ENCODE results near the gene DNAI2. TPM values are rescaled to one million over a fixed set of nuclear protein-coding genes. Genes with fewer than 3 reads are reported as not detected.
A peak's percentile ranks its signal among the peaks of the same experiment; 100 is the strongest.

DNAI2 gene
- total and polyA plus RNA-seq, 9 of the 15 experiments (the other 6 are each of a cell fraction or from before 2014, with no cell fraction given): not detected

DNA sequence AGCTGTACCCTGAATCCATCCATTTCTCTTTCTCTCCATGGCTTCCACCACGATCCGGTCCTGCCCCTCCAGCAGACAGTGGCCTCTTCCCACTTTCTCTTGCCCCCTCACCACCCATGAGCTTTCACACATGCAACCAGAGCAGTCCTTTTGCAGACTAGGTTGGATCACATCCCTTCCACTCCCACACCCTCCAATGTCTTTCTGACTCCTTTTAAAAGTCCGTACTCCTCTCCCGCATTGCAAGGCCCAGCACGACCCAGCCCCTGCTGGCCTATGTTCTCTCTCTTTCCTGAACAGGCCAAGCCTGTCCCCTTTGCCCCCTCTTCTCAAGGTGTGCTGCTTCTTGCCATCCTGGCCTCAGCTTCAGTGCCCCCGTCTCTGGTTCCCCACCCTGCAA is 22.5 kb upstream of the DNAI2 start:
- no peak for DNase-seq (ENCODE audit: extremely low read depth in 1 of 4, low spot score in 3 of 4)
- H3K4me2 ChIP-seq (ENCODE audit: insufficient read depth, low read length): no peak overlapping the region
- no peak for FAIRE-seq
- no peak for TF ChIP-seq NR2C2 (CRISPR knock-in tag; IDR thresholded peaks at IDR 0.05)
- TF ChIP-seq NR2C2 (tag; IDR thresholded peaks at IDR 0.05): no peak
- TF ChIP-seq ZNF57 (CRISPR knock-in tag; IDR thresholded peaks at IDR 0.05): no peak
- TF ChIP-seq, protein P1, sequence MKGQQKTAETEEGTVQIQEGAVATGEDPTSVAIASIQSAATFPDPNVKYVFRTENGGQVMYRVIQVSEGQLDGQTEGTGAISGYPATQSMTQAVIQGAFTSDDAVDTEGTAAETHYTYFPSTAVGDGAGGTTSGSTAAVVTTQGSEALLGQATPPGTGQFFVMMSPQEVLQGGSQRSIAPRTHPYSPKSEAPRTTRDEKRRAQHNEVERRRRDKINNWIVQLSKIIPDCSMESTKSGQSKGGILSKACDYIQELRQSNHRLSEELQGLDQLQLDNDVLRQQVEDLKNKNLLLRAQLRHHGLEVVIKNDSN (CRISPR knock-in tag; IDR thresholded peaks at IDR 0.05): no peak
- no TSS peak for BruUV-seq (replicated peaks)
- no peaks in the 10 kb centered on the region for H3K36me3 ChIP-seq (ENCODE audit: control insufficient read depth, insufficient read depth, low read length)
- no peaks in the 10 kb centered on the region for H3K9me3 ChIP-seq (replicated peaks; ENCODE audit: control insufficient read depth, insufficient read depth, low read depth, low read length)
- no peak for ATAC-seq
- intact Hi-C loops (cut with micrococcal nuclease): no loop called here
- 16% methylated on average over 6 of the region's 6 CpGs for WGBS (ENCODE audit: insufficient coverage, low coverage, missing lambda C conversion rate)
- H3K9me1 ChIP-seq (ENCODE audit: control insufficient read depth, insufficient read depth, low read length): no peaks in the 10 kb centered on the region
- H3K27ac ChIP-seq (ENCODE audit: extremely low read depth, low read depth, low read length): no peak overlapping the region
- peaks cover 0 to 48% of the 10 kb centered on the region in 2 experiments; a peak in 3 of 5 replicates for H3K27me3 ChIP-seq (ENCODE audit: control insufficient read depth in 2 of 2, insufficient read depth in 2 of 2, low read length in 2 of 2)
- no peak overlapping the region for H3K4me3 ChIP-seq
- ChIA-PET CTCF (ENCODE audit: low intra/inter-chr PET ratio) (no interaction called here), POLR2A (interaction anchor here (0.7 kb wide), 1 partner anchor 18 kb away, joined by 3 read pairs; no protein-coding TSS in a partner anchor)
- H2AFZ ChIP-seq (ENCODE audit: low read depth, low read length): no peak overlapping the region
- in situ Hi-C loops (cut with MboI): no loop called here
- no peaks in the 10 kb centered on the region for H3K79me2 ChIP-seq (ENCODE audit: control insufficient read depth, insufficient read depth, low read length)
- H3K4me1 ChIP-seq (replicated peaks in 1 of 2; ENCODE audit: control insufficient read depth in 2 of 2, insufficient read depth in 2 of 2, low read length in 2 of 2): peaks cover 0 to 22% of the 10 kb centered on the region in 2 experiments; a peak in 2 of 5 replicates
- no peaks in the 10 kb centered on the region for H4K20me1 ChIP-seq (replicated peaks; ENCODE audit: control insufficient read depth, insufficient read depth, low read length)
- peak overlapping the region in 1 of 2 experiments; percentile 58; a peak in 2 of 4 replicates for H3K9ac ChIP-seq (ENCODE audit: insufficient read depth in 1 of 2, low read depth in 2 of 2, low read length in 2 of 2)

DNA sequence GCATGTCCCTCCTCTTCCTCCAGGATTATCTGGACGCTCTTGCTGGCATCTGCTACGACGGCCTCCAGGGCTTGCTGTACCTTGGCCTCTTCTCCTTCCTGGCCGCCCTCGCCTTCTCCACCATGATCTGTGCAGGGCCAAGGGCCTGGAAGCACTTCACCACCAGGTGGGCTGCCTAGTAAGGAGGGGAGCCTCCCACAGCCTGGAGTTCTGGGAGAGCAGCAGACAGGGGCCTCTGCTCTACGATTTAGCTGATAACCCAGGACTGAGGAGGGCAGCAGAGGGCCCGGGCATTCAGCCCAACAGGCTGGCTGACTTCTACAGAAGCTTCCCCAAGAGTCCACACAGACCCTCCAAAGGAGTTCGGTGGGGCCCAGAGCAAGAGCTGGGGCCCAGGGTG is 21.8 kb upstream of the DNAI2 start:
- DNase-seq (ENCODE audit: extremely low read depth in 1 of 4, low spot score in 3 of 4): no peak
- H2AFZ ChIP-seq (ENCODE audit: low read depth, low read length): no peak overlapping the region
- no peaks in the 10 kb centered on the region for H3K36me3 ChIP-seq (ENCODE audit: control insufficient read depth, insufficient read depth, low read length)
- ChIA-PET POLR2A (interaction anchor here (0.6 to 0.7 kb wide), 2 partner anchors 16 to 19 kb away, joined by 3 read pairs; no protein-coding TSS in a partner anchor), CTCF (ENCODE audit: low intra/inter-chr PET ratio) (interaction anchor here (0.6 kb wide), 1 partner anchor 18 kb away, joined by 3 read pairs; no protein-coding TSS in a partner anchor)
- no peaks in the 10 kb centered on the region for H3K9me1 ChIP-seq (ENCODE audit: control insufficient read depth, insufficient read depth, low read length)
- H3K4me2 ChIP-seq (ENCODE audit: insufficient read depth, low read length): no peak overlapping the region
- BruUV-seq (replicated peaks): no TSS peak
- ATAC-seq: no peak
- H3K27ac ChIP-seq (ENCODE audit: extremely low read depth, low read depth, low read length): no peak overlapping the region
- H3K79me2 ChIP-seq (ENCODE audit: control insufficient read depth, insufficient read depth, low read length): no peaks in the 10 kb centered on the region
- peaks cover 0 to 51% of the 10 kb centered on the region in 2 experiments; a peak in 3 of 5 replicates for H3K27me3 ChIP-seq (ENCODE audit: control insufficient read depth in 2 of 2, insufficient read depth in 2 of 2, low read length in 2 of 2)
- in situ Hi-C loops (cut with MboI): no loop called here
- peaks cover 0 to 22% of the 10 kb centered on the region in 2 experiments; a peak in 2 of 5 replicates for H3K4me1 ChIP-seq (replicated peaks in 1 of 2; ENCODE audit: control insufficient read depth in 2 of 2, insufficient read depth in 2 of 2, low read length in 2 of 2)
- H3K9ac ChIP-seq (ENCODE audit: insufficient read depth in 1 of 2, low read depth in 2 of 2, low read length in 2 of 2): peak overlapping the region in 1 of 2 experiments; percentile 58; a peak in 2 of 4 replicates
- no peak for FAIRE-seq
- no peaks in the 10 kb centered on the region for H3K9me3 ChIP-seq (replicated peaks; ENCODE audit: control insufficient read depth, insufficient read depth, low read depth, low read length)
- no peaks in the 10 kb centered on the region for H4K20me1 ChIP-seq (replicated peaks; ENCODE audit: control insufficient read depth, insufficient read depth, low read length)
- H3K4me3 ChIP-seq: no peak overlapping the region
- intact Hi-C loops (cut with micrococcal nuclease): no loop called here
- 10% methylated on average over 1 of the region's 8 CpGs for WGBS (ENCODE audit: insufficient coverage, low coverage, missing lambda C conversion rate)
- TF ChIP-seq, protein P2, sequence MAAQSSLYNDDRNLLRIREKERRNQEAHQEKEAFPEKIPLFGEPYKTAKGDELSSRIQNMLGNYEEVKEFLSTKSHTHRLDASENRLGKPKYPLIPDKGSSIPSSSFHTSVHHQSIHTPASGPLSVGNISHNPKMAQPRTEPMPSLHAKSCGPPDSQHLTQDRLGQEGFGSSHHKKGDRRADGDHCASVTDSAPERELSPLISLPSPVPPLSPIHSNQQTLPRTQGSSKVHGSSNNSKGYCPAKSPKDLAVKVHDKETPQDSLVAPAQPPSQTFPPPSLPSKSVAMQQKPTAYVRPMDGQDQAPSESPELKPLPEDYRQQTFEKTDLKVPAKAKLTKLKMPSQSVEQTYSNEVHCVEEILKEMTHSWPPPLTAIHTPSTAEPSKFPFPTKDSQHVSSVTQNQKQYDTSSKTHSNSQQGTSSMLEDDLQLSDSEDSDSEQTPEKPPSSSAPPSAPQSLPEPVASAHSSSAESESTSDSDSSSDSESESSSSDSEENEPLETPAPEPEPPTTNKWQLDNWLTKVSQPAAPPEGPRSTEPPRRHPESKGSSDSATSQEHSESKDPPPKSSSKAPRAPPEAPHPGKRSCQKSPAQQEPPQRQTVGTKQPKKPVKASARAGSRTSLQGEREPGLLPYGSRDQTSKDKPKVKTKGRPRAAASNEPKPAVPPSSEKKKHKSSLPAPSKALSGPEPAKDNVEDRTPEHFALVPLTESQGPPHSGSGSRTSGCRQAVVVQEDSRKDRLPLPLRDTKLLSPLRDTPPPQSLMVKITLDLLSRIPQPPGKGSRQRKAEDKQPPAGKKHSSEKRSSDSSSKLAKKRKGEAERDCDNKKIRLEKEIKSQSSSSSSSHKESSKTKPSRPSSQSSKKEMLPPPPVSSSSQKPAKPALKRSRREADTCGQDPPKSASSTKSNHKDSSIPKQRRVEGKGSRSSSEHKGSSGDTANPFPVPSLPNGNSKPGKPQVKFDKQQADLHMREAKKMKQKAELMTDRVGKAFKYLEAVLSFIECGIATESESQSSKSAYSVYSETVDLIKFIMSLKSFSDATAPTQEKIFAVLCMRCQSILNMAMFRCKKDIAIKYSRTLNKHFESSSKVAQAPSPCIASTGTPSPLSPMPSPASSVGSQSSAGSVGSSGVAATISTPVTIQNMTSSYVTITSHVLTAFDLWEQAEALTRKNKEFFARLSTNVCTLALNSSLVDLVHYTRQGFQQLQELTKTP (IDR thresholded peaks at IDR 0.05; ENCODE audit: low read depth in 1 of 2, partially characterized antibody in 2 of 2): no peak
- TF ChIP-seq, protein P3, sequence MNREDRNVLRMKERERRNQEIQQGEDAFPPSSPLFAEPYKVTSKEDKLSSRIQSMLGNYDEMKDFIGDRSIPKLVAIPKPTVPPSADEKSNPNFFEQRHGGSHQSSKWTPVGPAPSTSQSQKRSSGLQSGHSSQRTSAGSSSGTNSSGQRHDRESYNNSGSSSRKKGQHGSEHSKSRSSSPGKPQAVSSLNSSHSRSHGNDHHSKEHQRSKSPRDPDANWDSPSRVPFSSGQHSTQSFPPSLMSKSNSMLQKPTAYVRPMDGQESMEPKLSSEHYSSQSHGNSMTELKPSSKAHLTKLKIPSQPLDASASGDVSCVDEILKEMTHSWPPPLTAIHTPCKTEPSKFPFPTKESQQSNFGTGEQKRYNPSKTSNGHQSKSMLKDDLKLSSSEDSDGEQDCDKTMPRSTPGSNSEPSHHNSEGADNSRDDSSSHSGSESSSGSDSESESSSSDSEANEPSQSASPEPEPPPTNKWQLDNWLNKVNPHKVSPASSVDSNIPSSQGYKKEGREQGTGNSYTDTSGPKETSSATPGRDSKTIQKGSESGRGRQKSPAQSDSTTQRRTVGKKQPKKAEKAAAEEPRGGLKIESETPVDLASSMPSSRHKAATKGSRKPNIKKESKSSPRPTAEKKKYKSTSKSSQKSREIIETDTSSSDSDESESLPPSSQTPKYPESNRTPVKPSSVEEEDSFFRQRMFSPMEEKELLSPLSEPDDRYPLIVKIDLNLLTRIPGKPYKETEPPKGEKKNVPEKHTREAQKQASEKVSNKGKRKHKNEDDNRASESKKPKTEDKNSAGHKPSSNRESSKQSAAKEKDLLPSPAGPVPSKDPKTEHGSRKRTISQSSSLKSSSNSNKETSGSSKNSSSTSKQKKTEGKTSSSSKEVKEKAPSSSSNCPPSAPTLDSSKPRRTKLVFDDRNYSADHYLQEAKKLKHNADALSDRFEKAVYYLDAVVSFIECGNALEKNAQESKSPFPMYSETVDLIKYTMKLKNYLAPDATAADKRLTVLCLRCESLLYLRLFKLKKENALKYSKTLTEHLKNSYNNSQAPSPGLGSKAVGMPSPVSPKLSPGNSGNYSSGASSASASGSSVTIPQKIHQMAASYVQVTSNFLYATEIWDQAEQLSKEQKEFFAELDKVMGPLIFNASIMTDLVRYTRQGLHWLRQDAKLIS (CRISPR knock-in tag; IDR thresholded peaks at IDR 0.05): no peak

Data from K562 (cell line).